Neutrophil (primary cell): ENCODE results near the gene FBN3.
"Not testable (repeated sequence)": the region's sequence is repeated elsewhere in the genome, so short reads cannot be mapped to it uniquely, and the experiment has no call there.

Experiments used
- H3K27ac ChIP-seq: fragments of 200-600 bp; sonication (generic); 2 replicates; pipeline ENCODE4 v1.5.1; 2016; ENCODE audit warnings: mild to moderate bottlenecking, moderate library complexity
- H3K27me3 ChIP-seq: fragments of 200-600 bp; sonication (generic); 2 replicates; pipeline ENCODE4 v1.6.0; 2016; ENCODE audit warnings: mild to moderate bottlenecking
- H3K36me3 ChIP-seq: fragments of 200-600 bp; sonication (generic); 2 replicates; pipeline ENCODE4 v1.5.1; 2017
- H3K4me1 ChIP-seq, 2 experiments: fragments of 200-600 bp in 1 of 2; sonication (generic) in 1 of 2; 1 replicate in 1 of 2; 2 replicates in 1 of 2; pipeline versions ENCODE4 v1.5.1 to v1.6.1; 2013 to 2016; ENCODE audit warnings: low read depth in 1 of 2, low read length in 1 of 2, mild to moderate bottlenecking in 1 of 2, moderate library complexity in 1 of 2; ENCODE audit not compliant: control insufficient read depth in 1 of 2, insufficient read depth in 1 of 2
- H3K4me3 ChIP-seq, 2 experiments: fragments of 200-600 bp in 1 of 2; sonication (generic) in 1 of 2; 1 replicate in 1 of 2; 2 replicates in 1 of 2; pipeline ENCODE4 v1.5.1; 2013 to 2016; ENCODE audit warnings: low read depth in 1 of 2, low read length in 1 of 2, mild to moderate bottlenecking in 1 of 2, moderate library complexity in 1 of 2
- H3K9me3 ChIP-seq: fragments of 200-600 bp; sonication (generic); 2 replicates; pipeline ENCODE4 v1.5.1; 2016
- CTCF ChIP-seq: fragments of 200-600 bp; sonication (generic); IDR thresholded peaks from 2 replicates; pipeline ENCODE4 v1.5.1; 2016; ENCODE audit warnings: antibody characterized with exemption

FBN3 gene

GRCh38 chr19:8107301-8107903 lies 42.0 kb downstream of the FBN3 start:
- Histone ChIP-seq H3K36me3 (no peaks in the 10 kb centered on the region), H3K27ac (no peak overlapping the region), H3K27me3 (peaks cover 23% of the 10 kb centered on the region), H3K4me1 (no peaks in the 10 kb centered on the region), H3K4me3 (no peak overlapping the region), H3K9me3 (no peaks in the 10 kb centered on the region)
- TF ChIP-seq CTCF: no peak

GRCh38 chr19:8105471-8105870 lies 43.9 kb downstream of the FBN3 start:
- no peak for TF ChIP-seq CTCF
- no peak overlapping the region for H3K27ac ChIP-seq
- no peak overlapping the region for H3K4me3 ChIP-seq
- no peaks in the 10 kb centered on the region for H3K9me3 ChIP-seq
- no peaks in the 10 kb centered on the region for H3K36me3 ChIP-seq
- H3K4me1 ChIP-seq: no peaks in the 10 kb centered on the region
- H3K27me3 ChIP-seq: peaks cover 23% of the 10 kb centered on the region

- H3K9me3 ChIP-seq, H3K27me3 ChIP-seq, H3K4me3 ChIP-seq, H3K36me3 ChIP-seq, H3K4me1 ChIP-seq, H3K27ac ChIP-seq: not testable (repeated sequence)
These were observed 47.5 kb downstream of the FBN3 start for GRCh38 chr19:8101910-8102309.

GRCh38 chr19:8101311-8101710 lies 48.1 kb downstream of the FBN3 start:
- no peak overlapping the region for H3K4me3 ChIP-seq
- TF ChIP-seq CTCF: no peak
- H3K36me3 ChIP-seq: no peaks in the 10 kb centered on the region
- H3K9me3 ChIP-seq: no peaks in the 10 kb centered on the region
- H3K27ac ChIP-seq: no peak overlapping the region
- no peaks in the 10 kb centered on the region for H3K27me3 ChIP-seq
- no peaks in the 10 kb centered on the region for H3K4me1 ChIP-seq

- no peak overlapping the region for H3K4me3 ChIP-seq
- H3K9me3 ChIP-seq: peaks cover 14% of the 10 kb centered on the region
- H3K27ac ChIP-seq: no peak overlapping the region
- no peaks in the 10 kb centered on the region for H3K4me1 ChIP-seq
- H3K27me3 ChIP-seq: no peaks in the 10 kb centered on the region
- no peak for TF ChIP-seq CTCF
- H3K36me3 ChIP-seq: no peaks in the 10 kb centered on the region
These were observed 51.5 kb downstream of the FBN3 start for GRCh38 chr19:8097681-8098567.

- Histone ChIP-seq H3K9me3 (peaks cover 14% of the 10 kb centered on the region), H3K4me1 (no peaks in the 10 kb centered on the region), H3K27me3 (no peaks in the 10 kb centered on the region), H3K27ac (no peak overlapping the region), H3K4me3 (no peak overlapping the region), H3K36me3 (no peaks in the 10 kb centered on the region)
- no peak for TF ChIP-seq CTCF
These were observed 52.2 kb downstream of the FBN3 start for GRCh38 chr19:8097198-8097597.
